ENCODE measurements around the gene KCNA10. TPM values are rescaled to one million over a fixed set of nuclear protein-coding genes. Genes with fewer than 3 reads are reported as not detected.

The KCNA10 gene
- total RNA-seq, 6 donors from 2014 or later = not detected

- H3K36me3 ChIP-seq = no peaks in the 10 kb centered on the region
- no peak overlapping the region for H3K4me3 ChIP-seq
- ATAC-seq (ENCODE audit: low FRiP score in 2 of 2) = no peak
- H3K27ac ChIP-seq = no peak overlapping the region
- no peak for DNase-seq
- TF ChIP-seq CTCF (IDR thresholded peaks at IDR 0.05) = no peak
- TF ChIP-seq POLR2A (IDR thresholded peaks at IDR 0.05) = no peak
- TF ChIP-seq EP300 (IDR thresholded peaks at IDR 0.05) = no peak
- no peak for TF ChIP-seq POLR2AphosphoS5 (IDR thresholded peaks at IDR 0.05)
- WGBS, 2 donors = 45 to 55% methylated on average over 2 of the region's 2 CpGs
- H3K9me3 ChIP-seq = no peaks in the 10 kb centered on the region
- no peaks in the 10 kb centered on the region for H3K27me3 ChIP-seq
- H3K4me1 ChIP-seq = no peaks in the 10 kb centered on the region
These were observed 26.5 kb upstream of the KCNA10 start for GRCh38 chr1:110545492-110545891.

GRCh38 chr1:110544753-110545152, 25.8 kb upstream of the KCNA10 start:
- H3K4me3 ChIP-seq = no peak overlapping the region
- no peak overlapping the region for H3K27ac ChIP-seq
- DNase-seq = no peak
- H3K27me3 ChIP-seq = no peaks in the 10 kb centered on the region
- 54 to 65% methylated on average over 3 of the region's 3 CpGs for WGBS, 2 donors
- H3K36me3 ChIP-seq = no peaks in the 10 kb centered on the region
- H3K9me3 ChIP-seq = no peaks in the 10 kb centered on the region
- no peak for ATAC-seq (ENCODE audit: low FRiP score in 2 of 2)
- H3K4me1 ChIP-seq = no peaks in the 10 kb centered on the region
- TF ChIP-seq POLR2A (IDR thresholded peaks at IDR 0.05) (no peak), EP300 (IDR thresholded peaks at IDR 0.05) (no peak), POLR2AphosphoS5 (IDR thresholded peaks at IDR 0.05) (no peak), CTCF (IDR thresholded peaks at IDR 0.05) (no peak)

- Histone ChIP-seq H3K4me1 (no peaks in the 10 kb centered on the region), H3K36me3 (no peaks in the 10 kb centered on the region), H3K27me3 (no peaks in the 10 kb centered on the region), H3K9me3 (no peaks in the 10 kb centered on the region), H3K4me3 (no peak overlapping the region), H3K27ac (no peak overlapping the region)
- WGBS, 2 donors = 45 to 55% methylated on average over 4 of the region's 4 CpGs
- DNase-seq (no peak), ATAC-seq (ENCODE audit: low FRiP score in 2 of 2) (no peak)
- TF ChIP-seq POLR2AphosphoS5 (IDR thresholded peaks at IDR 0.05) = no peak
- no peak for TF ChIP-seq EP300 (IDR thresholded peaks at IDR 0.05)
These were observed 23.8 kb upstream of the KCNA10 start for GRCh38 chr1:110542725-110543124.

GRCh38 chr1:110541906-110542395, 23.0 kb upstream of the KCNA10 start:
- no peak overlapping the region for H3K27ac ChIP-seq
- no peaks in the 10 kb centered on the region for H3K9me3 ChIP-seq
- no peak for ATAC-seq (ENCODE audit: low FRiP score in 2 of 2)
- whole genome bisulfite sequencing, 2 donors = 15 to 64% methylated on average over 1 of the region's 1 CpG
- no peaks in the 10 kb centered on the region for H3K4me1 ChIP-seq
- no peak for DNase-seq
- no peak overlapping the region for H3K4me3 ChIP-seq
- TF ChIP-seq POLR2AphosphoS5 (IDR thresholded peaks at IDR 0.05) = no peak
- TF ChIP-seq CTCF (IDR thresholded peaks at IDR 0.05) = no peak
- no peak for TF ChIP-seq POLR2A (IDR thresholded peaks at IDR 0.05)
- no peak for TF ChIP-seq EP300 (IDR thresholded peaks at IDR 0.05)
- H3K27me3 ChIP-seq = no peaks in the 10 kb centered on the region
- H3K36me3 ChIP-seq = no peaks in the 10 kb centered on the region

- no peaks in the 10 kb centered on the region for H3K9me3 ChIP-seq
- H3K27ac ChIP-seq = no peak overlapping the region
- no peak overlapping the region for H3K4me3 ChIP-seq
- no peaks in the 10 kb centered on the region for H3K4me1 ChIP-seq
- DNase-seq (no peak), ATAC-seq (ENCODE audit: low FRiP score in 2 of 2) (no peak)
- no peak for TF ChIP-seq CTCF (IDR thresholded peaks at IDR 0.05)
- no peak for TF ChIP-seq POLR2AphosphoS5 (IDR thresholded peaks at IDR 0.05)
- TF ChIP-seq EP300 (IDR thresholded peaks at IDR 0.05) = no peak
- TF ChIP-seq POLR2A (IDR thresholded peaks at IDR 0.05) = no peak
- no peaks in the 10 kb centered on the region for H3K27me3 ChIP-seq
- 66 to 76% methylated on average over 7 of the region's 7 CpGs for WGBS, 2 donors
- H3K36me3 ChIP-seq = no peaks in the 10 kb centered on the region
These were observed 22.1 kb upstream of the KCNA10 start for GRCh38 chr1:110540891-110541685.
